Hindlimb muscle (tissue), 1 donor: ENCODE data around the gene ITPR3. TPM values are rescaled to one million over a fixed set of nuclear protein-coding genes. Genes with fewer than 3 reads are reported as not detected.

Experiments
- DNase-seq: peaks from one replicate; pipeline ENCODE4 v3.0.0-alpha.2; 2013
- polyA plus RNA-seq: library from polyadenylated mRNA; unstranded; fragments of 120-200 nt; gene quantifications from one replicate; pipeline ENCODE4 v1.2.1, GENCODE V29; 2013; ENCODE audit not compliant: insufficient read length

Gene ITPR3
- 8.9 TPM for polyA plus RNA-seq

DNA sequence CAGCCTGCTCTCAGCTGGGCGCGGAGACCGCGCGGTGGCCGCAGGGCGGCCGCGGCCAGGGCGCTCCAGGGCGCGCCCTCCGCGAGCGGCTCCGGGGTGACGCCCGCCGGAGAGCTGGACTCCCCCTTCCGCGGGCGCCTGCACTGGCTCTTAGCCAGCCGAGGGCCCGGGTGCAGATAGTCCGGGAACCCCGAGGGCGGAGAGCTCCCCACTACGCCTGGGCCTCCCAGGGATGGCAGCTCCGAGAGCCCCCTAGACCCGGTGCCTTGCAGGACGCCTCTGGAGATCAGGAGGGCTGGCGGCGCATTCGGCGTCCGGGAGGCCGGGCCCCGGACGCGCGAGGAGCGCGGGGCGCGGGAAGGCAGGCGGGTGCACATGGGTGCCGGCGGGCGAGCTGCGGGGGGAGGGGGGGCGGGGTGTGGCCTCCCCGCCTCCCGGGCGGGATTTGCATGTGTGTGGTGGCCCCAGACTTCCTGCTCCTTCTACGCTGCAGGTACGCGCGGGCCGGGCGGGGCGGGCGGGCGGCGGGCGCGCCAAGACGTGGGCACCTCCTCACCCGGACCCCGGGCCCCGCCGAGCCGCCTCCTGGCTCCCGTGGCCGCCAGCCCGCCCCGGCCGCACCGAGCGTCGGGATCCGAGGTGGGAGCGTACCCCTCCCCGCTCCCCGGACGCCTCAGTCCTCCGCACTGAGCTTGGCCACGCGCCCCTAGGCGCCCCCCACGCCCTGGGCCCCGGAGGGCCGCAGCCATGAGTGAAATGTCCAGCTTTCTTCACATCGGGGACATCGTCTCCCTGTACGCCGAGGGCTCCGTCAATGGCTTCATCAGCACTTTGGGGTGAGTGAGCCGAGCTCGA, at the start of gene ITPR3:
TSS of gene ITPR3 (plus strand) at position 467 of the 855 bp plus-strand sequence. CDS start at position 748, 281 bp downstream.
- no peak for DNase-seq

DNA sequence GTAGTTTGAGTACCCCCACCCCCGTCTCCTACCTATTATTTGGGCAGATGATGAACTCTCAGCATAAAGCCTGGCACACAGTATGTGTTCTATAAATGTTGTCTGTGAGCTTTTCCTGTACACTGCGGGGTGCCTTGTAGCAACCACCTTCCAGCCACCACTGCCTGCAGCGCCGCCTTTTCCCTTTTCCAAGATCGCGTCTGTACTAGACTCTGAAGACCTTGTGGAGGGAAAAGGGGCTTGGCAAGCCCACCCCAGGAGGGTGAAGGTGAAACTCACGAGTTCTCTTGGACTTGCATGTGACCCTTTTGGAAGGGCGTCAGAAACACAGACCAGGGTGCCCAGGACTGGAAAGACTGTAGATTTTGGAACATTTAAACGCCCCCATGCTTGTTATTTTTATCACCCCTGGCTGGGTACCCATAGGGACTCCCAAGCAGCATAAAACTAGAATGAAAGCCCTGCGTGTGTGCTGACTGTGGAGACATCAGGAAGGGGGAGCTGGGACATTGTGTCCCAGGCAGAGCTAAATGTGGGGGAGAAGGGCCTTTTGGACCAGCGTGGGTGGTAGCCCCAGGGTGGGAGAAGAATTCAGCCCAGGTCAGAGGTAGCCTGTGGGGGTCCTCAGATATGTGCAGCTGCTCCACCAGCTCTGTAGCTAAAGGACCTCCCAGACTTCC, 49.3 kb upstream of the ITPR3 start:
- DNase-seq: no peak

DNA sequence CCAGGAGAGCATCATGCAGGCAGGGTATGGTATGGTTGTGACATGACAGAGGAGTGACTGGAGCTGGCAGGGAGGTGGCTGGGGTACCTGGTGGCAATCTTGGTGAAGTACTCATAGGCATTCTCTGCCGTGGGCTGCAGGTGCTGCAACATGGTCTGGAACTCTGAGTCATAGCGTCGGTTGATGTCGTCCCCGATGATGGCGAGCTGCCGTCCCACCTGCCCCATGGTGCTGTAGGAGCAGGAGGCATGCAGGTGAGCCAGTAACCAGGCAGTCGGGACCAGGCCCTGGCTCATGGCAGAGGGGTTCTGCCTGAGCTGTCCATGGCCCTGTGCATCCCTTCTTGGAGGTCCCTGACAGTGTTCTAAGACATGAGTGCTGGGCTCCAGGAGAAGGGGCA, 45.9 kb upstream of the ITPR3 start:
- no peak for DNase-seq

DNA sequence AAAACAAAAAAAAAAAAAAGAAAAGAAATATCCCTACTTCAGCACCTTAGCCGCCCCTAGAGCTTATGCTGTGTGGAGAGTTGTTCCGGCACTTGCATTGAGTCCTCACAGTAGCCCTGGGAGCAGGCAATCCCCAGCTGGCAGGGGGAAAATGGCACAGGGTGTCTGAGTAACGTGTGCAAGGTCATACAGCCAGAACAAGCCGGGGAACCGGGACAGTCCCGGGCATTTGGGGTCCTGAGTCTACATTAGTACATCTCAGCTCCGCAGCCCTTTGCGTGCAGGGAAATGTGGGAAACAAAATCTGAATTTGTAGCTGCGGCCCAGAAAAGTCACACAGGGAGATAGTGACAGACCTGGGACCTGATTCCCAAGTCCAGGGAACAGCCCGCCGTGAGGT, 44.5 kb upstream of the ITPR3 start:
- no peak for DNase-seq

DNA sequence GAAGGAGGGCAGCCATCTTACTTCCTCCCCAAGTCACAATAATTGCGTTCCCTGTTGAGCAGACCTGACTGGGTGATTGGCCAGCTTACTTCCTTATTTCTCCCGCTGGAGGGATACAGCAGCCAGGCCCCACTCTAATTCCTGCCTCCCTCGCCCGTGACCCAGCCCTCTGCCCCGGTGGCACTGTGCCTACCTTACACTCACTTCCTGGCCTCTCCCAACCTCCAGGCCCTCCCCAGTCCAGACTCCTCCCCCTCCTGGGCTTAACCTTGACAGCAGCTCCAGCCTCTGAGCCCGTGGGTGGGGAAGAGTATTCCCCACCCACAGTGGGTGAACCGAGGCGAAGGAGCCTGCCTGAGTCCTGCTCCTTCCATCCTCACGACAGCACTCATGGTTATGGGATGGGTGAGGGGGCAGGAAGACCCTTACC, 44.0 kb upstream of the ITPR3 start:
- no peak for DNase-seq

DNA sequence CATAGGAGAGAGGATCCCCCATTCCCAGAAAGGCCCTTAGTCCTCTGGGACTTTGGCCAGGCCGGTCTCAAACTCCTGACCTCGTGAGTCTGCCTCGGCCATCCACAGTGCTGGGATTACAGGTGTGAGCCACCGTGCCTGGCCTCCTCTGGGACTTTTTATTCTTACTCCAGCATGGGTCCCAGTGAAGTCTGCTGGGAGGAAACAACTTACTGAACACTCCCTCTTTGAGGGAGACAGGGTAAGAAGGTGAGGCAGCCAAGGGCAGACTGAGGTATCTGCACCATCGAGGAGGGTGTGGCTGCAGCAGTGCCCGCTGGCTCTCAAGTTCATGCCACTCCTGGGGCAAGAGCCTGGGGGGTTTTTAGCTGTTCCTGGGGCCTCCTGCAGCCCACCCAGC, 43.4 kb upstream of the ITPR3 start:
- no peak for DNase-seq

DNA sequence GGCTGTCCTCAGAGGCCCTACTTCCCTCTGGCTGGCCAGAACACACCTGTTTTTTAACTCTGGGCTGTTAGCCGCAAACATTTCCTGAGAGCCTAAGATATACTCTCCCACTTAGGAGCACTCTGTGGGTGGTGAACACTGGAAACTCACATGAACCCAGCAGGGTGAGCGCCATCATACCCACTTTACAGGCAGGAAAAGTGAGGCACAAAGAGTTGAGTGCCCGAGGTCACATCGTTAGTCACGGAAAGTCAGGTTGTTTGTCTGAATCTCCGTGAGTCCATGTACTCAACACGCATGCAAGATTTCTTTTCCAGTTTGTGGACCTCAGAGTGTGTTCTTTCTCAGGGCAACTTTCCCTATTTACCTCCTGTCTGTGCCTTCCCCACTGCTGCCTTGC, 43.0 kb upstream of the ITPR3 start:
- DNase-seq: no peak

DNA sequence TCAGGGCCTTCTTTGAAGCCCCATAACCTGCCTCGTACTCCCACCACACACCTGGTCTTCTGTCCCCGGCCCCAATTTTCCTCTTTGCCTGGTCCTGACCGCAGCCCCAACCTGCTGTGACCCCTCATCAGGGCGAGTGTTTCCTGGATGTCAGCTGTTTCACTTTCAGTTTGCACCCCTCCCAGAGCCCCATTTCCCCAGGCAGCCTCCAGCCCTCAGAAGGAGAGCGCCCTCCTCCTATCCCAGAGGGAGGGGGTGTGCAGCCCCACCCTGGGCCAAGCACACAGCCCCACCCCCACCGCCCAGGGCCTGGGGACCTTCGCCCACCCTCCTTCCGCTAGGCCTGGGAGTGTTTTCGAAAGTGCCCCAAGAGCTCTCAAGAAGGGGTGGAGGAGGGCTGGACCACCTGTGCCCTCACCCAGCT, 42.5 kb upstream of the ITPR3 start:
- DNase-seq: no peak

DNA sequence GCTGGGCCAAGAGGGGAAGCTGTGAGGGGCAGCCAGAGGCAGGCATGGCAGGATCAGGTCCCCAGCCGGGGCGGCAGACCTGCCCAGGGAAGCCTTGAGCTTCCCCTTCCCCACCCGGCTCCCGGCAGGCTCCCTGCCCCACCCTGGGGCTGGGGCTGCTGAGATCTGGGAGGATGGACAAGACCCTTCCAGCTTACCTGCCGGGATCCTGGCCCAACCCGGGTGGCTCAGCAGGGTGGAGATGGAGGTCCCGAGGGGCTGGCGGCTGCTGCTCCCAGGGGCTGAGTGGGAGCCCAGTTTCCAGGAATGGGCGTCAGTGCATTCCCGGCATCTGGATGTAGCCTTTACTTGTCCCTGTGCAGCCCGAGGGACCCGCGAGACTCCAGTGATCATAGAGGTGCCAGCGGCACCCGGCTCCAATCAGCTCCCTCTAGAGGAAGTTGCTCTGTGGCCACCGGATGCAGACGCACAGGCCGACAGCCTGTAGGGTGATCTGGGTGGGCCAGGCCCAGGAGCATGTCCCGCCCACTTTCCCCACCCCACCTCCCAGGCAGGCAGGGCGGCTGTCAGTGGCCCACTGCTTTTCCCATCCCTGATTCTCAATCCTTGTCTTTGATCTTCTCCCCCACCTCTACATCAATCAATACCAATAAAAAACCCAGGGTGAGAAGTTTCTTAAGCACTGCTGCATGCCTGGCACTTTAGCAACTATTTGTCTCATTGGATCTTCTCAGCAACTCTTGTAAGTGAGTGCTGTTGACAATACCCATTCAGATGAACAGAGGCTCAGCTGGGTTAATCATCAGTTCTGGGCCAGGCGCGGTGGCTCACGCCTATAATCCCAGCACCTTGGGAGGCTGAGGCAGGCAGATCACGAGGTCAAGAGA, 41.1 kb upstream of the ITPR3 start, which contains the start of gene BAK1:
TSS of gene BAK1 (minus strand) at position 449 of the 887 bp plus-strand sequence. CDS start 2,672 bp downstream, outside the sequence.
- DNase-seq: peak; percentile 88

DNA sequence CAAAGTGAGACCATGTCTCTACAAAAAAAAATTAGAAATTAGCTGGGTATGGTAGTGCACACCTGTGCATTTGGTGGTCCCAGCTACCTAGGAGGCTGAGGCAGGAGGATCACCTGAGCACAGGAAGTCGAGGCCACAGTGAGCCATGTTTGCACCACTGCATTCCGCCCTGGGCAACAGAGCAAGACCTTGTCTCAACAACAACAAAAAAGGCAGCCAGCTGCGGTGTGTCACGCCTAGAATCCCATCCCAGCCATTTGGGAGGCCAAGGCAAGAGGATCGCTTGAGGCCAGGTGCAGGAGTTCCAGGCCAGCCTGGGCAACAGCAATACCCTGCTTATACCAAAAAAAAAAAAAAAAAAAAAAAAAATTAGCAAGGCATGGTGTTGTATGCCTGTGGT, 39.9 kb upstream of the ITPR3 start:
- no peak for DNase-seq

DNA sequence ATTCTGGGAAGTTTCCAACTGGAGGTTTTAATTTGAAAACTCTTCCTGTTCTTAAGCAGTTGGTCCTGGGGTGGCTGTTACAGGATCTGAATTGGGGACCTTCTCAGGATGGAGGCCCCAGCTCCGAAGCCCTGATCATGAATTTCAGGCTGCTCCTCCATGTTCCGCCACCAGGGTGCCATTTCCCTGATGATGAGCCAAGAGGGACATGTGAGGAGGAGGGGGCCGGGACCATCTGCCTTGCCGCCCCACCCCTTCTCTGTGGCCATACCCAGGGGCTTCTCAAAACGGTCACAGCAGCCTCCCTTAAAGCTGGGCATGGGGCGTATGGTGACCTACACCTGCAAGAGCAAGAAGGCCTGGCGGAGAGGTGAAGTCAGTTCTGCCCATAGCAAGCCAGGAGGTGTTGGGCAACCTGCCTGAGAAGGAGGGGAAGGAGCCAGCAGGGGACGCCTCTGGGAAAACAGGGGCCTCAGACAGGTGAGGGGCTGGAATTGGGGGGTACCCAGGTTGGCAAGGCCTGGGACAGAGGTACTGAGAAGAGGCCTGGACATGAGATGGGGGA, 37.4 kb upstream of the ITPR3 start:
- no peak for DNase-seq

DNA sequence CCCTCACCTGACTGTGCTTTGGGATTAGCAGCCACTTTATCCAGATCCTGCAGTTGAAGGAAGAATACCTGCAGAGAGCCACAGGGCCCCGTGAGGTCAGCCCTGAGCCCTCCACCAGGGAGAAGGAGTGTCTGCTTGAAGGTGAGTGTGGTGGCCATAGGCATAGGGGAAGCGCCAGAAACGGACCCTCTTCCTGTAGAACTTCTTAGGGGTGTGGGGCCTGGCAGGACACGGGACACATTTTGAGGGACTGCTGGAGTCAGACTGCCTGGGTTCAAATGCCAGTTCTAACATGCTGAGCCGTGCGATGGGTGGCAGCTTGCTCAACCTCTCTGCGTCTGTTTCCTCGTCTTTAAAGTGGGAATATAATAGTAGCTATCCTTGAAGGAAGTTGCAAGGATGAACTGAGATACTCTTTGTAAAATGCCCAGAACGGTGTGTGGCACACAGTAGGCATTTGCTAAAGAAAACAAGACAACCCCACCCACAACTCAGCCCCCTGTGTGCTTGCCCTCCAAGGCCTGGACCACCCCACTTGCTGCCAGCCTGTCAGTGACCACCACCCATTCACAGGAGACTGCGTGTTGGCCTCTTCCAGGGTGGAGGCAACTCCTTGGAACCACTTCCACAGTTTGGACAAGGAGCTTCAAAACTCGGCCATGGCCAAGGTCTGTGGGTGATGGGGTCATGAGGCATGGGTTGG, 36.3 kb upstream of the ITPR3 start:
- no peak for DNase-seq

DNA sequence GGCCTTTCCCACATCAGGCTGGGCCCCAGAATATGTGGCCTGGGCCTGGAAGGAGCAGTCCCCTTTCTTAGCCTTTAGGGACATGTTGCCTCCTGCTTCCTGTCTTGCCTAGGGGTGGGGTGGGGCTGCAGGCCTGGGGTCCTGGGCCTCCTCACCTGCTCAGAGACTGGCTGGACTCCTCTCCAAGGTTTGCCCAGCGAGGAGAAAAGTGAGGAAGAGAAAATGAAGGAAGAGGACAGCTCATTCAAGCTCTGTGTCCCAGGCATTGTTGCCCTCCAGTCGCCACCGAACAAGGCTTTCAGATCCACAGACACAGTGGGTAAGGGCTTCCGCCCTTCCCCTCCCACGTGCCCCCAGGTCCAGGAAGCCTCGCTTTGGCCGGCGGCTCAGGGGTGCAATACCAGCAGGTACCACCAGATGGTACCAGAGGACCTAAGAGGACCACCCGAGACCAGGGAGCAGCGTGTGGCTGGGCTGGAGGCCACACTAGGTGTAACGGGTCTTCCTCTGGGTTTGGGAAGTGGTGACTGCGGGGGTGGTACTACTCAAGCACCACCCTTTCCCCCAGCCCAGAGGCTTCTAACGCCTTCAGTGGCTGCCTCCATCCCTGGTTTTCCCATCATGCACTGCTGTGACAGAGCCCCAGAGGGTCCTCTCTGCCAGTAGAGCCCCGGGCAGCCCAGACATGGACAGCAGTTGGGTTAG, 35.6 kb upstream of the ITPR3 start:
- peak; percentile 76 for DNase-seq

DNA sequence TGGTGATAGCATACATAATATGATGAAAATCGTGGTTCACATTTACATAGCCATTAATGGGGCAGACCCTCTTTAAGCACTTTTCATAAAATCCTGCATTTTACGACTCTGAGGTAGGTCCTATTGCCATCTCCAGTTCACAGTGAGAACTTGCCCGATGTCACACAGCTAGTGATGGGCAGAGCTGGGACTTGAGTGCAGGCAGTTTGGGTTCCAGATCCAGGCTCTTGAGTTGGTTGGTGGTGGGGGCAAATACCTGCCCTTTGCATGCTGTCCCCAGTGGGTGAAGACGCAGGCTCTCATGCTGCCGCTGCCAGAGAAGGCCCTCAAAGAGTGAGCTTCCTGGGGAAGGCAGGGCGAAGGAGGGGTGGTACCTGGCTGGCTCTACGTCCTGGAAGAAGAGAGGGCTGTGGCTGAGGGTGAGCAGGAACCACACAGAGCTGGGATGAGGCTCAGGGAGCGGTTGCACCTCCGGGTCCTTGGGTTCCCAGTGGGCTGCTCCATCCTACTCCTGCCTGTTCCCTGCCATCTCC, 34.9 kb upstream of the ITPR3 start:
- DNase-seq: no peak

DNA sequence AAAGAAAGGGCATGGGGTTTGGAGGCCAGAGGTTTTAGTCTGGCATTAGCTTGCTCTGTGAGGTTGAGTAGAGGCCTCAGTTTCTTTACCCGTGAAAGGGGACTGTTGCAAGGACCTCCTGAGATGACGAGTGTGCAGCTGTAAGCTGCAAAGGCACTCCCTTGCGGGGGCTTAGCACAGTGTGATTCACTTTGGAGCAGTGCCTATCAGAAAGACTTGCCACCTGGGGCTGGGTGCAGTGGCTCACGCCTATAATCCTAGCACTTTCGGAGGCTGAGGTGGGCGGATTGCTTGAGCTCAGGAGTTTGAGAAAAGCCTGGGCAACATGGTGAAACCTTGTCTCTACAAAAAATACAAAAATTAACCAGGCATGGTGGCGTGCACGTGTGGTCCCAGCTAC, 33.6 kb upstream of the ITPR3 start:
- no peak for DNase-seq

DNA sequence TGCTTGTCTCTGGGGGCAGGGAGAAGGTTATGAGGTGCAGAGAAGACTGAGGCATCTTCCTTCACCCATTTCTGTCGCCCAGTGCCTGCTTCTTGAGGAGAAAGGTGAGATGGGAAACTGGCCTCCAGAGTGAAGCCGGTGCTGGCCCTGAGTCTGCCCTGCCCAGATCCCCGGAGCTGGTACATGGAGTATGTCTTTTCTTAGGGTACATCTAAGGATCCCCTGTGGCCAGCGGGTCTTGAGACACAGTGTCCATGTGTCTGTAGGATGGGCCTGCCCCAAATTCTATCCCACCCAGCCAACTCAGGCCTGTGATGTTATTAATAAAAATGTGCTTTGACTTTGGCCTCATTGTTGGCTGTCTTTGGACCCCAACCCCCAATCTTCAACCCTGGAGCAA, 32.2 kb upstream of the ITPR3 start:
- no peak for DNase-seq

DNA sequence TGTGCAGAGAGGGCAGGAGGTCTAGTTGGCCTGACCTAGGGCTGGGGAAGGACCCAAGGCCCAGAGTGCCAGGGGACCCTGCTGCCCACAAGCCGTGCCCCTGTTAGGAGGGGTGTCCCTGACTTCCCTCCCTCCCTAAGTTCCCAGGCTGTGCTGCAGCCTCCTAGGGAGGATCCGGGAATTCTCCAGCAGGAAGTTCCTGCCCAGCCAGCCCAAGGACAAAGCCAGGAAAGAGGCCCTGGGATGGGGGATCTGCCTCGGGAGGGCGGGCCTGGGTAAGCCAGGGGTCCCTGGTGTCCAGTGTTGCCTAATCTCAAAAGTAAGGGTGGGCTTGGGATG, 31.8 kb upstream of the ITPR3 start:
- DNase-seq: peak; percentile 63

DNA sequence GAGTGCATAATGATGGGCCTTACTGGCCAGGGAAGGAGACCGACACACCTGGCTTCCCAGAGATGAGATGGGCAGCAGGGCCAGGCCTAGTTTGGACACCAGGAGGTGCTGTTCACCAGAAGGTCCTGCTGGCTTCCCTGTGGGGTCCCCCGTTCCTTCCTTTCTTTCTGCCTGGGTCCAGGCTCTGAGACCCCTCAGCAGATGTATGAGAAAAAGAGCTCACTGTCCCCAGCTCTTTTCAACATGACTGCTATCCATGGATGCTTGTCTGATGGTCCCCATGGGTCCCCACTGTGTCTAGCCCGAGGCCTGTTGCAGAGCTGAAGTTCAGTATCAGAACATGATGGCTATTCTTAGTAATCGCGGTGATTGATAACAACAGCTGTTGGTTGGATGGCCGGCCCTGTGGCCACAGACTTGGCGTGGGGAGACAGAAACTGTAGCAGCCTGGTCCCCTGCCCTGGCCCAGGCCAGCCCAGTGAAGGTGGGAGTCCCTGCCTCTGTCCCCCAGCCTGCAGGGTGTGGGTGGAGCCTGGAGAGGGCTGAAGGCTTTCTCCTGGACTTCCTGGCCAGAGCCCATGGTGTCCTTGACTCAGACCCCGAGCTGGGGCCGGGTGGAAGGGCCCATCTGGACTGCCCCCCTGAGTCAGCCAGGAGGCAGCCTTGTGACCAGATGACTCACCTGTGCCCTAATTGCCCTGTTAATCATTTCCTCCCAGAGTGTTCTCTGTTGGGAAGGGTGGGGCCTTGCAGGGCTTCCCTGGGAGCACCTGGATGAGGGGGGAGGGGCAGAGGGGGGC, 31.2 kb upstream of the ITPR3 start:
- peak; percentile 60 for DNase-seq

DNA sequence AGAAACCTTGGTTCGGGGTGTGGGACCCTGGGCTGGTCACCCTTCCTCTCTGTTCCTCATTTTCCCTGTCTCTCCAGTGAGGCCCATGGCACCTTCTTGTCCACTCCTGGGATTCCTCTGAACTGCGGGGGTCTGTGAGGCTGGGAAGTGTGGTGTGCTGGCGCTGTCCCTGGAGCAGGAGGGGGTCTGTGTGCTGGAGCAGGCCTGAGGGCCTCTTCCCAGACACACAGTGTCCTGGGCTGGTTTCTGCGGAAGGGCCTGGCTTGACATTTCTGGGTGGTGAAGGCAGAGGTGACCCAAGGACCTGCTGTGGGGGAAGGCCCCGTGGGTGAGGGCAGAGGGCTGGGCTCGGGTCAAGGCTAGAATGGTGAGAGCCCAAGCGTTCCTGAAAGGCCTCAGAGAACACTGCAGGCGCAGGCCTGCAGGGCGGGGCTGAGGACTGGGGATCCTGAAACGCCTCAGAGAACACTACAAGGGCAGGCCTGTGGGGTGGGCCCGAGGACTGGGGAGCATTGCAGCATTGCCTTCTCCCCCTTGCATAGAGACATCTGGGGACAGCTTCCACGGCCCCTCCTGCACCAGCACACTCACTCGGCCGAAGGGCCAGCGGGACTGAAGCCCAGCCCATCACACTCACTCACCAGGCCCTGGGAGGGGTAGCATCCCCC, 30.5 kb upstream of the ITPR3 start:
- DNase-seq: no peak
